Measurements from ENCODE around the gene JUND.

The JUND gene

GRCh38 chr19:18292810-18293641, 11.6 kb upstream of the JUND start:
- DNase-seq: peak; percentile 74
- in situ Hi-C loops (cut with MboI; ENCODE audit: low pct_unique_long_range_greater_than_20kb, low sequenced_read_pairs): no loop called here

GRCh38 chr19:18292462-18292809, 11.0 kb upstream of the JUND start:
- peak; percentile 57 for DNase-seq

GRCh38 chr19:18291590-18292461, 10.4 kb upstream of the JUND start:
- DNase-seq: peak; percentile 93
- in situ Hi-C loops (cut with MboI; ENCODE audit: low pct_unique_long_range_greater_than_20kb, low sequenced_read_pairs): no loop called here

More at GRCh38 chr19:18292462-18292809, 11.0 kb upstream of the JUND start:
- in situ Hi-C loops (cut with MboI; ENCODE audit: low pct_unique_long_range_greater_than_20kb, low sequenced_read_pairs): no loop called here

- in situ Hi-C loops (cut with MboI; ENCODE audit: low pct_unique_long_range_greater_than_20kb, low sequenced_read_pairs): no loop called here
Measured at GRCh38 chr19:18291019-18291524, 9.7 kb upstream of the JUND start.

GRCh38 chr19:18290302-18291018, 9.0 kb upstream of the JUND start:
- in situ Hi-C loops (cut with MboI; ENCODE audit: low pct_unique_long_range_greater_than_20kb, low sequenced_read_pairs): no loop called here

More at GRCh38 chr19:18291019-18291524, 9.7 kb upstream of the JUND start:
- peak; percentile 37 for DNase-seq

GRCh38 chr19:18289471-18290301, 8.3 kb upstream of the JUND start:
- no peak for DNase-seq
- in situ Hi-C loops (cut with MboI; ENCODE audit: low pct_unique_long_range_greater_than_20kb, low sequenced_read_pairs): no loop called here

More at GRCh38 chr19:18290302-18291018, 9.0 kb upstream of the JUND start:
- peak; percentile 87 for DNase-seq

- no peak for DNase-seq
- in situ Hi-C loops (cut with MboI; ENCODE audit: low pct_unique_long_range_greater_than_20kb, low sequenced_read_pairs): no loop called here
Measured at GRCh38 chr19:18287836-18288772, 6.7 kb upstream of the JUND start.

GRCh38 chr19:18286973-18287635, 5.7 kb upstream of the JUND start:
- in situ Hi-C loops (cut with MboI; ENCODE audit: low pct_unique_long_range_greater_than_20kb, low sequenced_read_pairs): no loop called here

GRCh38 chr19:18284712-18285360, 3.4 kb upstream of the JUND start:
- no peak for DNase-seq
- in situ Hi-C loops (cut with MboI; ENCODE audit: low pct_unique_long_range_greater_than_20kb, low sequenced_read_pairs): no loop called here

More at GRCh38 chr19:18286973-18287635, 5.7 kb upstream of the JUND start:
- no peak for DNase-seq

GRCh38 chr19:18283338-18283737, 1.9 kb upstream of the JUND start:
- in situ Hi-C loops (cut with MboI; ENCODE audit: low pct_unique_long_range_greater_than_20kb, low sequenced_read_pairs): no loop called here
- DNase-seq: no peak

- no peak for DNase-seq
- in situ Hi-C loops (cut with MboI; ENCODE audit: low pct_unique_long_range_greater_than_20kb, low sequenced_read_pairs): no loop called here
Measured at GRCh38 chr19:18282788-18283141, 1.3 kb upstream of the JUND start.

GRCh38 chr19:18282021-18282787, 782 bp upstream of the JUND start:
- peak; percentile 86 for DNase-seq
- in situ Hi-C loops (cut with MboI; ENCODE audit: low pct_unique_long_range_greater_than_20kb, low sequenced_read_pairs): no loop called here

GRCh38 chr19:18280247-18281081, 958 bp downstream of the JUND start:
- in situ Hi-C loops (cut with MboI; ENCODE audit: low pct_unique_long_range_greater_than_20kb, low sequenced_read_pairs): no loop called here

GRCh38 chr19:18279516-18280246, 1.7 kb downstream of the JUND start:
- peak; percentile 96 for DNase-seq
- in situ Hi-C loops (cut with MboI; ENCODE audit: low pct_unique_long_range_greater_than_20kb, low sequenced_read_pairs): no loop called here

More at GRCh38 chr19:18280247-18281081, 958 bp downstream of the JUND start:
- peak; percentile 66 for DNase-seq

GRCh38 chr19:18279266-18279515, 2.2 kb downstream of the JUND start:
- no peak for DNase-seq
- in situ Hi-C loops (cut with MboI; ENCODE audit: low pct_unique_long_range_greater_than_20kb, low sequenced_read_pairs): no loop called here
